Astrocyte (in vitro differentiated cells and primary cell): ENCODE measurements around the gene LRRC8D.

ENCODE experiments used
- CTCF ChIP-seq: IDR thresholded peaks from 2 replicates; pipeline ENCODE4 v1.5.1; 2011; ENCODE audit warnings: low read depth, mild to moderate bottlenecking, inconsistent platforms, low read length, moderate library complexity; ENCODE audit not compliant: insufficient read depth
- EZH2 ChIP-seq: IDR thresholded peaks from 2 replicates; pipeline ENCODE4 v1.6.1; 2012; ENCODE audit warnings: mild to moderate bottlenecking, low read length, inconsistent platforms; ENCODE audit not compliant: insufficient read depth

GRCh38 chr1:89855413-89856123 lies 34.7 kb downstream of the LRRC8D start:
- no peak for TF ChIP-seq CTCF
- no peak for TF ChIP-seq EZH2
